SU-DHL-6 (cell line): ENCODE results near the gene GCHFR.

Experiments
- EZH2phosphoT487 ChIP-seq: fragments of 200-600 bp; sonication (generic), shearing (Covaris generic); conservative IDR thresholded peaks from 2 replicates; pipeline ENCODE4 v1.6.1; 2018; ENCODE audit warnings: mild to moderate bottlenecking, antibody characterized with exemption, low read length, moderate library complexity, mixed read lengths
- TF ChIP-seq, protein P1 (sequence below): fragments of 200-600 bp; sonication (generic); IDR thresholded peaks from one replicate; pipeline ENCODE4 v1.5.1; 2017; ENCODE audit warnings: antibody characterized with exemption, mild to moderate bottlenecking, low read length, moderate library complexity; ENCODE audit not compliant: insufficient read depth, poor library complexity, severe bottlenecking

- TF ChIP-seq, protein P1, sequence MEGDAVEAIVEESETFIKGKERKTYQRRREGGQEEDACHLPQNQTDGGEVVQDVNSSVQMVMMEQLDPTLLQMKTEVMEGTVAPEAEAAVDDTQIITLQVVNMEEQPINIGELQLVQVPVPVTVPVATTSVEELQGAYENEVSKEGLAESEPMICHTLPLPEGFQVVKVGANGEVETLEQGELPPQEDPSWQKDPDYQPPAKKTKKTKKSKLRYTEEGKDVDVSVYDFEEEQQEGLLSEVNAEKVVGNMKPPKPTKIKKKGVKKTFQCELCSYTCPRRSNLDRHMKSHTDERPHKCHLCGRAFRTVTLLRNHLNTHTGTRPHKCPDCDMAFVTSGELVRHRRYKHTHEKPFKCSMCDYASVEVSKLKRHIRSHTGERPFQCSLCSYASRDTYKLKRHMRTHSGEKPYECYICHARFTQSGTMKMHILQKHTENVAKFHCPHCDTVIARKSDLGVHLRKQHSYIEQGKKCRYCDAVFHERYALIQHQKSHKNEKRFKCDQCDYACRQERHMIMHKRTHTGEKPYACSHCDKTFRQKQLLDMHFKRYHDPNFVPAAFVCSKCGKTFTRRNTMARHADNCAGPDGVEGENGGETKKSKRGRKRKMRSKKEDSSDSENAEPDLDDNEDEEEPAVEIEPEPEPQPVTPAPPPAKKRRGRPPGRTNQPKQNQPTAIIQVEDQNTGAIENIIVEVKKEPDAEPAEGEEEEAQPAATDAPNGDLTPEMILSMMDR, result no peak
- no peak for TF ChIP-seq EZH2phosphoT487
Measured at GRCh38 chr15:40773496-40773895, 9.6 kb downstream of the GCHFR start.
